HG03342 (cell line): ENCODE results near the gene KCTD16.

Experiments used
- ATAC-seq: cut with Tn5 transposase; IDR thresholded peaks from one replicate; pipeline ENCODE4 v1.9.1; 2021; ENCODE audit warnings: mild to moderate bottlenecking, moderate library complexity; ENCODE audit not compliant: unreplicated experiment

The KCTD16 gene

DNA sequence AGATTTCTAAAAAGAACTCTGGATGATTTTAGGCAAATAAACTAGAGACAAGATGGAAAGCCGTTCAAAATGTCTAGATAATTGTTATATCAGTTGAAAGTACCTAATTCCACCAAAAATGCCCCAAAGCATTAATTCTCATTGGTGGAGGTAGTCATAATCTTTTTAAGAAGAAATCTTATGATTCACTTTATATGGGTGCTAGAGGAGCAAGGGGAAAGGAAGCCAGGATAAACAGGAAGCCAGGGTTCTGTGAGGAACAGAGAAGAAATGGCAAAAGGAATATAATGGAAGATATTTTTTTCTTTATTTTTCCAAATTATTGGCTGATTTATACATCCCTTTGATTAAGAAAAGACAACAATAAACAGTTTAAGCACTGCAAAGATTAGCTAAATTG lies 8.0 kb upstream of the KCTD16 start:
- no peak for ATAC-seq

GRCh38 chr5:144166696-144167095 lies 4.0 kb upstream of the KCTD16 start:
- no peak for ATAC-seq

GRCh38 chr5:144167998-144168397 lies 2.7 kb upstream of the KCTD16 start:
- ATAC-seq, result no peak

- no peak for ATAC-seq
Observed at GRCh38 chr5:144169904-144170275, 783 bp upstream of the KCTD16 start.

DNA sequence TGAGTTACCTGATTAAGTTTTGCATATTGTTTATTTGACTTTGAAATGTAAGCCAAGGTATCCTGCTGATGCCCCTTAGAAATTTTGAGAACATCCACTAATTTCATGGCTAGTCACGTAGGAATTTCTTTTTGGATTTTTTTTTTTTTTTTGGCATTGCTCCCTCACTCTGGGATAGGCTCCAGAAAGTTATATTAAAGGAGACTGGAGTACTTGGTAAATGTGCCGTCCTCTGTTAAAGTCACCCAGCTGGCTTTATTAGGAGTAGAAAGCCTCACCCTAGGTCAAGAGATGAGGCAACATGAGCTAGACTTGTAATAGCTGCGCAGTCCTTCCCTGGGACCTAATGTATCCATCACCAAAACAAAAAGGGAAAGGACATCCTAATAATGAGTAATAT lies 3.1 kb downstream of the KCTD16 start:
- no peak for ATAC-seq

DNA sequence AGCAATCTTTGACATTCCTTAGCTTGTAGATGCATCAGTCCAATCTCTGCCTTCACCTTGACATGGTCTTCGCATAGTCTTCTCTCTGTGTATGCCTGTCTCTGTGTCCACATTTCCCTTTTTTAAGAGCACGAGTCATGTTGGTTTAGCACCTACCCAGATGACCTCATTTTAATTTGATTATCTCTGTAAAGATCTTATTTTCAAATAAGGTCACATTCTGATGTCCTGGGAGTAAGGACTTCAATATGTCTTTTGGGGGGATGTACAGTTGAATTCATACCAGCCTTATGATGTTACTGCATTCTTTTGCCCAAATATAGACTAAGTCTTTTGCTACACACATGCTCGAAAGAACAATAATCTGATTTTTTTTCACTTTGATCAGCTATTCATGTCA lies 6.9 kb downstream of the KCTD16 start:
- no peak for ATAC-seq

- ATAC-seq, result no peak
Observed at GRCh38 chr5:144179226-144179625, 8.6 kb downstream of the KCTD16 start.

GRCh38 chr5:144183254-144183889 lies 12.7 kb downstream of the KCTD16 start:
- ATAC-seq, result no peak

DNA sequence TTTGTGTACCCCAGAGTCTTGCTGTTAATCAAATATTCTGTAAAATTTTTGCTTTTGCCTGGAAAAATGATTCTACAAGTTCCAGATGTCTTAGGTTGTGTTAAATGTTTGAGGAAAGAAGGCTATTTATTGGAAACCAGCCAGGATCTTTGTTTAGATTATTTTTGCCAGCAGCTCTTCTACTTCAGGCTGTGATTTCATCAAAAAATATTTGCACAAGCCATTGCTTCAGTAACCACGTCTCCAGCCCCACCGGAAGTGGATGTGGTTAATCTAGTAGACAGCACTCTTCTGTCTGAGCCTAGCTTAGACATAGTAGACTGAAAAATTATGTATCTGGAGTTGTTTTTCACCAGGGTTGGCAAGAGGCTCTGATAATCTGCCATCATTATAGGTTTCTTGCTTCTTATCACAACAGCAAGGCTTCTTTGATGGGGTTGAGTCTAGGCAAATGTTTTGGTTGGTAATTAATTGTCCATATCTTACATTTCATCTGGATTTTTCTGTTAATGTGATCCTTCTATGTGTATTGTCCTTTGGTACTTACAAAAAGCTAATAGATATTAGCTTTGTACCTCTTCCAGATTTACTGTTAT lies 17.1 kb downstream of the KCTD16 start:
- peak; percentile 80 for ATAC-seq

DNA sequence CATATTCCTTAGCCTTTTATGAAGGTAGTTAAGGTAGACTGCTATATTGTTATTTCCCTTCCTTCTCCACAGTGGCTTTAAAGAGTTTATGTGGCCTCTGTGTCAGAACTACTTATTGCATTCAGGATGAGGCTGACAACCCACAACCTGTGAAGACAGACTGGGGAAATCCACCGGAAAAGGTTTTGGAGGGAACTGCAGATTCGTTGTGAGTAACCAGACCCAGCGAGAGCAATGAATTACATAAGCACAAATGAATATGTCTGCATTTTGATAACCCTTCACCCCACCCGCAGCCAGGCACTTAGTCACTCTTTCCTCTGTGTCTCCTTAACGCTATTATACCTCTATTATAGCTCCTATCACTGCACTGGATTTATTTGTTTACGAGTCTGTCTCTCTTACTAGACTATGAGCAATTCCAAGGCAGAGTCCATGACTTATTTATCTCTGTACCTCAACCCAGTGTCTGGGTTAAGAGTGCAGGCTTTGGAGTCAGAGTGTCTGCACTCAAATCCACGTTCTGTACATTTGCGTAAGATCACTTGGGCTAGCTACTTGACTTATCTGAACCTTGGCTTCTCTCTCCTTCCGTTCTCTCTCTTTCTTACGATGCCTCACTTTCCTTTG lies 19.2 kb downstream of the KCTD16 start:
- peak; percentile 27 for ATAC-seq

DNA sequence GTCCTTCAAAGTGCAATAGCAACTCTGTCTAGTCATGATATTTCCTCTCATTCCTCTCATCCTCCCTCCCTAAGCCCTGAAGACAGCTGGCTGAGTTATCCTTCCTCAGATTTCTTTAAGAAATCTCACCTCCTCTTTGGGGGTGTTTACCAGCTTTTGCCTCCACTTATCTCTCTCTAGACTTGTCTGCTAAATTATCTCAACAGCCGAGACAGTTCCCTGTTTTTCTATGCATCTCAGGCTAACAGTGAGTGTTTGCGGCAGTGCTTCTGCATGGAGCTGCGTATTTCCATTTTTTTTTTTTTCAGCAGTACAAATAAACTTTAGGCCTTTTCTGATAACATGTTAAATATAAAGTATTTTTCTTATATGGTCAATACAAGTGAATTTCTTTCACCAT lies 20.9 kb downstream of the KCTD16 start:
- no peak for ATAC-seq

GRCh38 chr5:144191998-144192397 lies 21.3 kb downstream of the KCTD16 start:
- ATAC-seq, result peak; percentile 94

GRCh38 chr5:144192661-144193060 lies 22.0 kb downstream of the KCTD16 start:
- ATAC-seq, result no peak

GRCh38 chr5:144194144-144194543 lies 23.5 kb downstream of the KCTD16 start:
- no peak for ATAC-seq

GRCh38 chr5:144195448-144195847 lies 24.8 kb downstream of the KCTD16 start:
- ATAC-seq, result no peak

- ATAC-seq, result no peak
Observed at GRCh38 chr5:144196612-144197011, 25.9 kb downstream of the KCTD16 start.

GRCh38 chr5:144198386-144198785 lies 27.7 kb downstream of the KCTD16 start:
- ATAC-seq, result no peak

GRCh38 chr5:144201588-144201987 lies 30.9 kb downstream of the KCTD16 start:
- ATAC-seq, result no peak

- no peak for ATAC-seq
Observed at GRCh38 chr5:144202072-144202471, 31.4 kb downstream of the KCTD16 start.

- ATAC-seq, result no peak
Observed at GRCh38 chr5:144202726-144203125, 32.1 kb downstream of the KCTD16 start.

- peak; percentile 93 for ATAC-seq
Observed at GRCh38 chr5:144203750-144204596, 33.3 kb downstream of the KCTD16 start.

- no peak for ATAC-seq
Observed at GRCh38 chr5:144205141-144205551, 34.5 kb downstream of the KCTD16 start.
